Neuronal stem cell (in vitro differentiated cells): Measurements from ENCODE around the gene NDC1.
"Not testable (repeated sequence)": the region's sequence is repeated elsewhere in the genome, so short reads cannot be mapped to it uniquely, and the experiment has no call there.

Experiments
- DNase-seq: peaks from one replicate; pipeline ENCODE4 v3.0.0-alpha.2; 2013; ENCODE audit warnings: low spot score
- H2AFZ ChIP-seq: one replicate; pipeline ENCODE4 v1.6.1; 2013; ENCODE audit warnings: mild to moderate bottlenecking, low read length, inconsistent platforms
- H2AK5ac ChIP-seq: 2 replicates; pipeline ENCODE4 v1.6.1; 2013; ENCODE audit warnings: low read depth, mild to moderate bottlenecking, inconsistent platforms, low read length, moderate library complexity, mixed read lengths
- H2BK120ac ChIP-seq: 2 replicates; pipeline ENCODE4 v1.6.1; 2013; ENCODE audit warnings: low read depth, mild to moderate bottlenecking, inconsistent platforms, low read length, moderate library complexity, mixed read lengths
- H2BK12ac ChIP-seq: one replicate; pipeline ENCODE4 v1.6.1; 2013; ENCODE audit warnings: low read length, inconsistent platforms
- H2BK15ac ChIP-seq: 2 replicates; pipeline ENCODE4 v1.6.1; 2013; ENCODE audit warnings: mild to moderate bottlenecking, low read length, inconsistent platforms, mixed read lengths
- H2BK5ac ChIP-seq: one replicate; pipeline ENCODE4 v1.6.1; 2013; ENCODE audit warnings: inconsistent platforms, mild to moderate bottlenecking, low read length, moderate library complexity
- H3K14ac ChIP-seq: one replicate; pipeline ENCODE4 v1.6.1; 2013; ENCODE audit warnings: low read length, inconsistent platforms
- H3K18ac ChIP-seq: 2 replicates; pipeline ENCODE4 v1.6.1; 2013; ENCODE audit warnings: low read length, inconsistent platforms
- H3K23ac ChIP-seq: 2 replicates; pipeline ENCODE4 v1.6.1; 2013; ENCODE audit warnings: low read depth, mild to moderate bottlenecking, mixed read lengths, low read length, inconsistent platforms; ENCODE audit not compliant: poor library complexity
- H3K27ac ChIP-seq: replicated peaks from 3 replicates; pipeline ENCODE4 v1.5.1; 2013; ENCODE audit warnings: low read length, inconsistent platforms
- H3K27me3 ChIP-seq, 3 experiments: 2 replicates each; pipeline ENCODE4 v1.6.1; 2013; ENCODE audit warnings: low read length in 3 of 3, mild to moderate bottlenecking in 2 of 3, inconsistent platforms in 1 of 3, low read depth in 1 of 3, mixed read lengths in 1 of 3, moderate library complexity in 1 of 3; ENCODE audit not compliant: control insufficient read depth in 3 of 3, insufficient read depth in 3 of 3
- H3K36me3 ChIP-seq, 2 donors: replicated peaks in 1 of 2; 2 replicates each; pipeline ENCODE4 v1.6.1; 2013; ENCODE audit warnings: low read length in 2 of 2; ENCODE audit not compliant: control insufficient read depth in 2 of 2, insufficient read depth in 2 of 2
- H3K4ac ChIP-seq: 2 replicates; pipeline ENCODE4 v1.6.1; 2013; ENCODE audit warnings: inconsistent platforms, mild to moderate bottlenecking, low read length, moderate library complexity
- H3K4me1 ChIP-seq, 2 donors: 1 replicate in 1 of 2; 2 replicates in 1 of 2; pipeline ENCODE4 v1.6.1; 2013; ENCODE audit warnings: low read length in 2 of 2, low read depth in 1 of 2; ENCODE audit not compliant: control insufficient read depth in 2 of 2, insufficient read depth in 1 of 2
- H3K4me2 ChIP-seq: one replicate; pipeline ENCODE4 v1.6.1; 2013; ENCODE audit warnings: mild to moderate bottlenecking, low read length, inconsistent platforms; ENCODE audit not compliant: insufficient read depth, poor library complexity, severe bottlenecking
- H3K4me3 ChIP-seq, 2 donors: 2 replicates each; pipeline ENCODE4 v1.5.1; 2013; ENCODE audit warnings: low read length in 2 of 2, mild to moderate bottlenecking in 2 of 2, inconsistent platforms in 1 of 2, moderate library complexity in 1 of 2
- H3K79me1 ChIP-seq: one replicate; pipeline ENCODE4 v1.6.1; 2013; ENCODE audit warnings: low read depth, mild to moderate bottlenecking, inconsistent platforms, low read length, moderate library complexity
- H3K9ac ChIP-seq: one replicate; pipeline ENCODE4 v1.6.1; 2013; ENCODE audit warnings: mild to moderate bottlenecking, low read depth, low read length, inconsistent platforms; ENCODE audit not compliant: poor library complexity
- H3K9me3 ChIP-seq, 2 donors: replicated peaks in 1 of 2; 2 replicates each; pipeline versions ENCODE3 to v1.6.1; 2013; ENCODE audit warnings: low read length in 2 of 2, mild to moderate bottlenecking in 2 of 2, inconsistent platforms in 1 of 2, low read depth in 1 of 2, mixed read lengths in 1 of 2, moderate library complexity in 1 of 2; ENCODE audit not compliant: control insufficient read depth in 2 of 2, insufficient read depth in 1 of 2
- H4K8ac ChIP-seq: one replicate; pipeline ENCODE4 v1.6.1; 2013; ENCODE audit warnings: low read depth, mild to moderate bottlenecking, inconsistent platforms, low read length, moderate library complexity
- H4K91ac ChIP-seq: one replicate; pipeline ENCODE4 v1.6.1; 2013; ENCODE audit warnings: low read length, low read depth, mild to moderate bottlenecking, inconsistent platforms; ENCODE audit not compliant: poor library complexity
- WGBS, 2 donors: extraction: QIAGEN DNeasy Blood & Tissue Kit; methylation state at CpG; one replicate each; pipeline ENCODE4 v1.1.7; 2013; ENCODE audit warnings: missing lambda C conversion rate in 2 of 2, mixed read lengths in 1 of 2; ENCODE audit not compliant: insufficient read length in 2 of 2, insufficient replicate concordance in 1 of 2; ENCODE audit errors: extremely low coverage in 2 of 2; 5-methylcytosine and 5-hydroxymethylcytosine counted together

Gene NDC1

DNA sequence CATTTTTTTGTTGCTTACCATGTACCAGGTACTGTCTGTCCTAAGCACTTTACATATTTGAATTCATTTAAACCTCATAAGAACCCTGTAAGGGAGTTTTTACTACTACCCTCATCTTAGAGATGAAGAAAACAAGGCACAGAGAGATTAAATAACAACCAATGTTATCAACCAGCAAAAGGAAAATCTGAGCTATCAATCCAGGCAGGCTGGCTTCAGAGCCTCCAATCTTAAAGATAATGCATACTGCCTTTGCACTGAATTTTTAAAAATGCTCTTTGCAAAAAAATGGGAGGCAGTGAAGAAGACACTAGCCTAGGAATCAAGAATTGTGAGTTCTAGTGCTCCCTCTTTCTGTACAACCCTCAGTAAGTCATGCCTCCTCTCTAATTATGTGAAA is 18.7 kb downstream of the NDC1 start:
- H3K79me1 ChIP-seq: peaks cover 4% of the 10 kb centered on the region
- no peak overlapping the region for H3K4me3 ChIP-seq
- H3K23ac ChIP-seq: no peak overlapping the region
- no peak overlapping the region for H3K27ac ChIP-seq
- no peak overlapping the region for H2AFZ ChIP-seq
- no peaks in the 10 kb centered on the region for H3K4me1 ChIP-seq
- H2BK120ac ChIP-seq: no peak overlapping the region
- no peak overlapping the region for H2BK15ac ChIP-seq
- H3K36me3 ChIP-seq: peaks cover 7 to 78% of the 10 kb centered on the region in 2 donors
- no peak overlapping the region for H3K14ac ChIP-seq
- H2BK12ac ChIP-seq: no peak overlapping the region
- H4K8ac ChIP-seq: no peak overlapping the region
- no peak overlapping the region for H3K18ac ChIP-seq
- no peak overlapping the region for H3K4ac ChIP-seq
- H3K9ac ChIP-seq: no peak overlapping the region
- H2BK5ac ChIP-seq: no peak overlapping the region
- no peak overlapping the region for H4K91ac ChIP-seq
- H3K4me2 ChIP-seq: no peak overlapping the region
- H3K27me3 ChIP-seq: no peaks in the 10 kb centered on the region
- no peak for DNase-seq
- H3K9me3 ChIP-seq: peaks cover 0 to 6% of the 10 kb centered on the region in 2 donors
- H2AK5ac ChIP-seq: no peak overlapping the region

DNA sequence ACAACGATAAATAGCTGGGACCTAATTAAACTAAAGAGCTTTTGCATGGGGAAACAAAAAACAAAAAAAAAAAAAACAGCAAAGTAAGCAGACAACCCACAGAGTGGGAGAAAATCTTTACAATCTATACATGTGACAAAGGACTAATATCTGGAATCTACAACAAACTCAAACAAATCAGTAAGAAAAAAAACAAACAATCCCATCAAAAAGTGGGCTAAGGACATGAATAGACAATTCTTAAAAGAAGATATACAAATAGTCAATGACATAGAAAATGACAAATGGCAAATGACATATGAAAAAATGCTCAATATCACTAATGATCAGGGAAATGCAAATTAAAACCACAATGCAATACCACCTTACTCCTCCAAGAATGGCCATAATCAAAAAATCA is 21.5 kb downstream of the NDC1 start:
- H2BK5ac ChIP-seq, DNase-seq, H3K4me1 ChIP-seq, H2AK5ac ChIP-seq, H3K4me2 ChIP-seq, H3K23ac ChIP-seq, H2BK15ac ChIP-seq, H4K91ac ChIP-seq, H2BK12ac ChIP-seq, H3K27ac ChIP-seq, H3K18ac ChIP-seq, H3K14ac ChIP-seq, H4K8ac ChIP-seq, H2AFZ ChIP-seq, H3K27me3 ChIP-seq, H2BK120ac ChIP-seq, H3K9ac ChIP-seq, H3K4me3 ChIP-seq, H3K4ac ChIP-seq, H3K79me1 ChIP-seq: not testable (repeated sequence)
- Histone ChIP-seq H3K36me3 (peaks cover 2 to 73% of the 10 kb centered on the region in 2 donors), H3K9me3 (peaks cover 0 to 15% of the 10 kb centered on the region in 2 donors)
- no CpG with 5 or more reads among the region's 1 CpG for WGBS, 2 donors

DNA sequence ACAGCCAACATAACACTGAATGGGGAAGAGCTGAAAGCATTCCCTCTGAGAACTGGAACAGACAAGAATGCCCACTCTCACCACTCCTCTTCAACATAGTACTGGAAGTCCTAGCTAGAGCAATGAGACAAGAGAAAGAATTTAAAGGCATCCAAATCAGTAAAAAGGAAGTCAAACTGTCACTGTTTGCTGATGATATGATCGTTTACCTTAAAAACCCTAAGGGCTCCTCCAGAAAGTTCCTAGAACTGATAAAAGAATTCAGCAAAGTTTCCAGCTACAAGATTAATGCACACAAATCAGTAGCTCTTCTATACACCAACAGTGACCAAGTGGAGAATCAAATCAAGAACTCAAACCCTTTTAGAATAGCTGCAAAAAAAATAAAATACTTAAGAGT is 22.6 kb downstream of the NDC1 start:
- not testable (repeated sequence) for H2BK5ac ChIP-seq, H3K4me3 ChIP-seq, H4K91ac ChIP-seq, H3K4ac ChIP-seq, DNase-seq, H2AFZ ChIP-seq, H2BK120ac ChIP-seq, H2AK5ac ChIP-seq, H3K4me2 ChIP-seq, H2BK15ac ChIP-seq, H3K18ac ChIP-seq, H3K27ac ChIP-seq, H3K14ac ChIP-seq, H2BK12ac ChIP-seq, H4K8ac ChIP-seq, H3K79me1 ChIP-seq, H3K27me3 ChIP-seq, H3K4me1 ChIP-seq, H3K23ac ChIP-seq, H3K9ac ChIP-seq
- WGBS, 2 donors: no CpG with 5 or more reads among the region's 1 CpG
- Histone ChIP-seq H3K9me3 (peaks cover 0 to 15% of the 10 kb centered on the region in 2 donors), H3K36me3 (peaks cover 6 to 75% of the 10 kb centered on the region in 2 donors)

DNA sequence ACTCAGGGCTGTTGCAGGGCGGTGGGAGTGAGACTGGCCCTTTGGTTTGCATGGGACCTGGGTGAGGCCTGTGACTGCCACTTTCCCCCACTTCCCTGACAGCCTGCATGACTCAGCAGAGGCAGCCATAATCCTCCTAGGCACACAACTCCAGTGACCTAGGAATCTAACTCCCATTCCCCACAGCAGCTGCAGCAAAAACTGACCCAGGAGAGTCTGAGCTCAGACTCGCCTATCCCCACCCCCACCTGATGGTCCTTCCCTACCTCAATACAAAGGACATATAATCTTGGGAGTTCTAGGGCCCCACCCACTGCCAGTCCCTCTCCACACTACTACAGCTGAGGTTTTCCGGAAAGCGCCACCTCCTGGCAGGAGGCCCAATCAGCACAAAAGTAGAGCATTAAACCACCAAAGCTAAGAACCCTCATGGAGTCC is 26.7 kb downstream of the NDC1 start:
- Histone ChIP-seq H3K27me3 (no peaks in the 10 kb centered on the region), H2BK5ac (no peak overlapping the region), H2BK12ac (no peak overlapping the region), H3K14ac (no peak overlapping the region), H3K9ac (no peak overlapping the region), H3K4me2 (no peak overlapping the region), H3K23ac (no peak overlapping the region), H2BK15ac (no peak overlapping the region), H3K4ac (no peak overlapping the region), H4K91ac (no peak overlapping the region), H3K4me3 (no peak overlapping the region), H3K9me3 (peaks cover 0 to 14% of the 10 kb centered on the region in 2 donors), H4K8ac (no peak overlapping the region), H3K18ac (no peak overlapping the region), H3K79me1 (no peaks in the 10 kb centered on the region), H2AK5ac (no peak overlapping the region), H3K27ac (no peak overlapping the region), H2AFZ (no peak overlapping the region), H2BK120ac (no peak overlapping the region), H3K4me1 (peaks cover 0 to 2% of the 10 kb centered on the region in 2 donors), H3K36me3 (peaks cover 3 to 77% of the 10 kb centered on the region in 2 donors)
- no CpG with 5 or more reads among the region's 4 CpGs for WGBS, 2 donors
- DNase-seq: no peak
